ENCODE results near the gene PPM1H. TPM values are rescaled to one million over a fixed set of nuclear protein-coding genes. Genes with fewer than 3 reads are reported as not detected.

PPM1H gene
- total and polyA plus RNA-seq, 2 of the 8 experiments (the other 6 are each of a cell fraction or from before 2014, with no cell fraction given): 16.4 to 36.1 TPM

DNA sequence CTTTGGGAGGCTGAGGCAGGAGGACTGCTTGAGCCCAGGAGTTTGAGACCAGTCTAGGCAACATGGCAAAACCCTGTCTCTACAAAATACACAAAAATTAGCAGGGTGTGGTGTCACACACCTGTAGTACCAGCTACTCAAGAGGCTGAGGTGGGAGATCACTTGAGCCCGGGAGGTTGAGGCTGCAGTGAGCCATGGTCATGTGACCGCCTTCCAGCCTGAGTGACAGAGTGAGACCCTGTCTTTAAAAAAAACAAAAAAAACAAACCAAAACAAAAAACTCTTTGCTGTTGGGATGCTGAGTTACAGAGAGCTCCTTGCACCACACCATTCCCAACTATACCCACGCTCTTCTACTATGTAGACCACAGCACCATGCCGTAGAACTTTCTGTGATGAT is 221.2 kb downstream of the PPM1H start (continued):
- TF ChIP-seq TAF1 (IDR thresholded peaks at IDR 0.05; ENCODE audit: low read depth, low read length) (no peak), JUND (IDR thresholded peaks at IDR 0.05; ENCODE audit: low read length) (no peak), RXRA (IDR thresholded peaks at IDR 0.05; ENCODE audit: insufficient read depth, low read depth, low read length) (no peak)
